Measurements from ENCODE around the gene CEP128. TPM values are rescaled to one million over a fixed set of nuclear protein-coding genes. Genes with fewer than 3 reads are reported as not detected.

The CEP128 gene
- total RNA-seq, 1 experiment from 2014 or later: 4.9 TPM

GRCh38 chr14:80776186-80776585, 165.4 kb downstream of the CEP128 start:
- DNase-seq (ENCODE audit: low read depth): no peak

GRCh38 chr14:80772504-80772903, 169.0 kb downstream of the CEP128 start:
- no peak for DNase-seq (ENCODE audit: low read depth)

- no peak for DNase-seq (ENCODE audit: low read depth)
Observed at GRCh38 chr14:80771201-80771600, 170.3 kb downstream of the CEP128 start.

- no peak for DNase-seq (ENCODE audit: low read depth)
Observed at GRCh38 chr14:80770114-80770908, 171.2 kb downstream of the CEP128 start.

- no peak for DNase-seq (ENCODE audit: low read depth)
Observed at GRCh38 chr14:80768646-80769045, 172.9 kb downstream of the CEP128 start.

- DNase-seq (ENCODE audit: low read depth): peak; percentile 40
Observed at GRCh38 chr14:80764921-80765507, 176.5 kb downstream of the CEP128 start.

- peak; percentile 76 for DNase-seq (ENCODE audit: low read depth)
Observed at GRCh38 chr14:80764496-80764895, 177.0 kb downstream of the CEP128 start.

GRCh38 chr14:80762641-80763228, 178.8 kb downstream of the CEP128 start:
- no peak for DNase-seq (ENCODE audit: low read depth)

- no peak for DNase-seq (ENCODE audit: low read depth)
Observed at GRCh38 chr14:80754696-80755095, 186.8 kb downstream of the CEP128 start.

- no peak for DNase-seq (ENCODE audit: low read depth)
Observed at GRCh38 chr14:80751285-80751684, 190.3 kb downstream of the CEP128 start.

GRCh38 chr14:80726211-80726610, 215.3 kb downstream of the CEP128 start:
- DNase-seq (ENCODE audit: low read depth): no peak

- peak; percentile 39 for DNase-seq (ENCODE audit: low read depth)
Observed at GRCh38 chr14:80718940-80719339, 222.6 kb downstream of the CEP128 start.

GRCh38 chr14:80714474-80714873, 227.1 kb downstream of the CEP128 start:
- no peak for DNase-seq (ENCODE audit: low read depth)

- DNase-seq (ENCODE audit: low read depth): no peak
Observed at GRCh38 chr14:80713076-80713850, 228.3 kb downstream of the CEP128 start.

GRCh38 chr14:80705241-80705980, 236.1 kb downstream of the CEP128 start:
- DNase-seq (ENCODE audit: low read depth): no peak

- DNase-seq (ENCODE audit: low read depth): no peak
Observed at GRCh38 chr14:80700601-80701000, 240.9 kb downstream of the CEP128 start.

- no peak for DNase-seq (ENCODE audit: low read depth)
Observed at GRCh38 chr14:80699861-80700260, 241.7 kb downstream of the CEP128 start.

- DNase-seq (ENCODE audit: low read depth): no peak
Observed at GRCh38 chr14:80698974-80699373, 242.6 kb downstream of the CEP128 start.

- DNase-seq (ENCODE audit: low read depth): no peak
Observed at GRCh38 chr14:80695869-80696268, 245.7 kb downstream of the CEP128 start.

GRCh38 chr14:80692903-80693302, 248.6 kb downstream of the CEP128 start:
- no peak for DNase-seq (ENCODE audit: low read depth)

GRCh38 chr14:80681651-80682050, 259.9 kb downstream of the CEP128 start:
- peak; percentile 59 for DNase-seq (ENCODE audit: low read depth)

- no peak for DNase-seq (ENCODE audit: low read depth)
Observed at GRCh38 chr14:80679273-80679672, 262.3 kb downstream of the CEP128 start.
